Heart left ventricle (tissue), 16 donors: ENCODE measurements around the gene ERF. TPM values are rescaled to one million over a fixed set of nuclear protein-coding genes. Genes with fewer than 3 reads are reported as not detected.

Experiments
- ATAC-seq, 4 donors: fragments of 200-7000 bp; cut with Tn5 transposase; one replicate each; pipeline ENCODE4 v1.9.1; 2020 to 2022; ENCODE audit warnings: moderate library complexity in 4 of 4, mild to moderate bottlenecking in 3 of 4, moderate number of reproducible peaks in 1 of 4
- DNase-seq, 5 donors: peaks; one replicate each; pipeline ENCODE4 v3.0.0-alpha.2; 2020
- H3K27ac ChIP-seq, 12 donors: fragments of 200-600 bp; sonication (generic) in 4 of 12; one replicate each; pipeline versions ENCODE4 v1.5.0 to v1.8.0; 2016 to 2022; ENCODE audit warnings: mild to moderate bottlenecking in 2 of 12
- H3K27me3 ChIP-seq, 9 donors: fragments of 200-600 bp; sonication (generic) in 2 of 9; one replicate each; pipeline versions ENCODE4 v1.5.1 to v1.8.0; 2016 to 2022; ENCODE audit warnings: mild to moderate bottlenecking in 3 of 9
- H3K36me3 ChIP-seq, 9 donors: fragments of 200-600 bp; sonication (generic) in 2 of 9; one replicate each; pipeline versions ENCODE4 v1.5.0 to v1.8.0; 2018 to 2022; ENCODE audit warnings: mild to moderate bottlenecking in 2 of 9
- H3K4me1 ChIP-seq, 12 donors: fragments of 200-600 bp; sonication (generic) in 4 of 12; one replicate each; pipeline versions ENCODE4 v1.5.0 to v1.8.0; 2016 to 2022; ENCODE audit warnings: mild to moderate bottlenecking in 3 of 12
- H3K4me3 ChIP-seq, 12 donors: fragments of 200-600 bp; sonication (generic) in 4 of 12; one replicate each; pipeline versions ENCODE4 v1.5.0 to v1.8.0; 2017 to 2022; ENCODE audit warnings: mild to moderate bottlenecking in 9 of 12, moderate library complexity in 4 of 12
- H3K9me3 ChIP-seq, 12 donors: fragments of 200-600 bp; sonication (generic) in 4 of 12; one replicate each; pipeline versions ENCODE4 v1.5.0 to v1.8.0; 2016 to 2022; ENCODE audit warnings: mild to moderate bottlenecking in 1 of 12
- POLR2A ChIP-seq, 2 donors: fragments of 450-650 bp; IDR thresholded peaks; one replicate each; pipeline ENCODE4 v1.6.1; 2017; ENCODE audit warnings: antibody characterized with exemption in 2 of 2, mild to moderate bottlenecking in 2 of 2, moderate library complexity in 2 of 2
- WGBS, 4 donors: extraction: QIAGEN DNeasy Blood & Tissue Kit in 2 of 4; methylation state at CpG; one replicate each; pipeline versions ENCODE4 v1.1.5 to v1.1.7; 2013 to 2018; 5-methylcytosine and 5-hydroxymethylcytosine counted together
- intact Hi-C, 10 donors: fragments of 100-400 bp; cut with DNase I; formaldehyde crosslinking; loops; one replicate each; pipeline versions ENCODE4 v1.11.1 to v1.14.2; 2022
- polyA plus RNA-seq, 2 donors: library from polyadenylated mRNA; stranded (reverse); fragments of 200-250 nt; gene quantifications; one replicate each; pipeline ENCODE4 v1.2.3, GENCODE V29; 2013
- total RNA-seq, 9 donors: library from RNA; depleted of rRNA in 2 of 9; stranded (reverse); fragments of >200 nt in 2 of 9; fragmentation: NEBNext Ultra II Directional in 3 of 9; extraction: Animal tissue kit (Norgen Biotek cat#: 25700) in 3 of 9; gene quantifications; one replicate each; pipeline versions ENCODE4 v1.1.0 to v1.2.4, GENCODE V29; 2016 to 2023
- TF ChIP-seq, protein P1 (sequence below), 12 donors: fragments of 200-600 bp; sonication (generic) in 4 of 12; IDR thresholded peaks; one replicate each; pipeline versions ENCODE4 v1.5.0 to v1.8.0; 2018 to 2022; ENCODE audit warnings: antibody characterized with exemption in 12 of 12, mild to moderate bottlenecking in 5 of 12
- donor health status: ischemic (EF 13 %, LVEDD 7.1; RV severe dilation, severe dysfunction).
- donor health status: healthy with polysubstance abuse.
- donor health status: DM: no; HTN: yes; CAD: no.
- donor health status: DM: no; HTN: no; CAD: no.
- donor health status: ischemic (EF 25% LVEDD 6.9; RV normal size, moderate dysfunction).
- donor health status: ischemic (EF 25% LVEDD 5.7; RV mildly dilated, moderate dysfunction).
- donor health status: healthy.
- donor health status: DM: yes; HTN: yes; CAD: no.
- donor health status: ischemic (EF 35%, LVEDD 5.7; RV mildly dilated, moderate dysfunction).
- donor health status: nonischemic (EF 11% LVEDD 7.7; RV severe dilation, severe dysfunction).
- donor health status: DM: yes; HTN: yes; CAD: no.
- donor health status: PGD.
- donor health status: ischemic (EF 29% LVEDD 5.4; RV normal size, mild dysfunction).
- donor health status: nonischemic (EF 23%, LVEDD 6.1; RV moderate dilation, normal function).

The ERF gene
- total and polyA plus RNA-seq, 11 donors: 26.1 to 49.7 (median 35.5) TPM

DNA sequence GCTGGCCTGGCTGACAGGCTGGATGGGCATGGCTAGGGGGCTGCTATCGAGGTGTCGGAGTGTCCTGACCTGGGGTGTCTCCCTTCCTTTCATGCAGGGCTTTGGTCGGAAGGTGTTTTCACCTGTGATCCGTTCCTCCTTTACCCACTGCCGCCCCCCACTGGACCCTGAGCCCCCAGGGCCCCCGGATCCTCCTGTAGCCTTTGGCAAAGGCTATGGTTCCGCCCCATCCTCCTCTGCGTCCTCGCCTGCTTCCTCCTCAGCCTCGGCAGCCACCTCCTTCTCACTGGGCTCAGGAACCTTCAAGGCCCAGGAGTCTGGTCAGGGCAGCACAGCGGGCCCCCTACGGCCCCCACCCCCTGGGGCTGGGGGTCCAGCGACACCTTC is 35.2 kb upstream of the ERF start:
- TF ChIP-seq POLR2A (IDR thresholded peaks at IDR 0.05): no peak
- TF ChIP-seq, protein P1, sequence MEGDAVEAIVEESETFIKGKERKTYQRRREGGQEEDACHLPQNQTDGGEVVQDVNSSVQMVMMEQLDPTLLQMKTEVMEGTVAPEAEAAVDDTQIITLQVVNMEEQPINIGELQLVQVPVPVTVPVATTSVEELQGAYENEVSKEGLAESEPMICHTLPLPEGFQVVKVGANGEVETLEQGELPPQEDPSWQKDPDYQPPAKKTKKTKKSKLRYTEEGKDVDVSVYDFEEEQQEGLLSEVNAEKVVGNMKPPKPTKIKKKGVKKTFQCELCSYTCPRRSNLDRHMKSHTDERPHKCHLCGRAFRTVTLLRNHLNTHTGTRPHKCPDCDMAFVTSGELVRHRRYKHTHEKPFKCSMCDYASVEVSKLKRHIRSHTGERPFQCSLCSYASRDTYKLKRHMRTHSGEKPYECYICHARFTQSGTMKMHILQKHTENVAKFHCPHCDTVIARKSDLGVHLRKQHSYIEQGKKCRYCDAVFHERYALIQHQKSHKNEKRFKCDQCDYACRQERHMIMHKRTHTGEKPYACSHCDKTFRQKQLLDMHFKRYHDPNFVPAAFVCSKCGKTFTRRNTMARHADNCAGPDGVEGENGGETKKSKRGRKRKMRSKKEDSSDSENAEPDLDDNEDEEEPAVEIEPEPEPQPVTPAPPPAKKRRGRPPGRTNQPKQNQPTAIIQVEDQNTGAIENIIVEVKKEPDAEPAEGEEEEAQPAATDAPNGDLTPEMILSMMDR (IDR thresholded peaks at IDR 0.05): no peak
- H3K27me3 ChIP-seq: no peaks in the 10 kb centered on the region
- H3K27ac ChIP-seq: no peak overlapping the region
- H3K9me3 ChIP-seq: no peaks in the 10 kb centered on the region
- intact Hi-C loops: loop anchor here in 2 of 10 donors (5.0 to 10.0 kb wide), 2 partner anchors 43 to 155 kb away; partner anchors contain the start of gene POU2F2 (in 1 of the 2)
- no peak overlapping the region for H3K4me3 ChIP-seq
- ATAC-seq: no peak
- DNase-seq: no peak
- peaks cover 0 to 85% (median 80%) of the 10 kb centered on the region in 9 donors for H3K36me3 ChIP-seq
- 76 to 85% (median 83%) methylated on average over 11 to 13 of the region's 13 CpGs for WGBS, 4 donors
- peaks cover 5 to 21% (median 19%) of the 10 kb centered on the region in 12 donors for H3K4me1 ChIP-seq

DNA sequence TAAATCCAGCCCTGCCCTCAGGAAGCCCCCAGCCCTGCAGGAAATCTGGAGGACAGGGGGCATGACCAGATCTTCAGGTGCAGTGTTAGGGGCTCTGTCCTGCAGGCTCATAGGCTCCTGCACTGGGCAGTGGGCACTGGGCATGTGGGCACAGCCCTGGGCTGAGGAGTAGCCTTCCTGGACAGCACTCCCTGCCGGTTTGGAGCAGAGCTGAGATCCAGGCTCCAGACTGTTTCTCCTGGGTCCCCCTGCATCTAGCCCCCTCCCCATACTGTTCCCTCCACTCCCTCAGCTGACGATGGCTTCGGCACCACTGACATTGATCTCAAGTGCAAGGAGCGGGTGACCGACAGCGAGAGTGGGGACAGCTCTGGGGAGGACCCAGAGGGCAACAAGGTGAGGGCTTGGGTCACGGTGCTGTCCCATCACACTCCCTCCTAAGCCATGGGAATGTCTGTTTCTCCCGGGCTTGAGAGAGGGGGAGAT is 34.7 kb upstream of the ERF start:
- Histone ChIP-seq H3K27me3 (no peaks in the 10 kb centered on the region), H3K9me3 (no peaks in the 10 kb centered on the region), H3K4me3 (no peak overlapping the region), H3K4me1 (peaks cover 8 to 26% (median 24%) of the 10 kb centered on the region in 12 donors), H3K36me3 (peaks cover 0 to 80% (median 77%) of the 10 kb centered on the region in 9 donors), H3K27ac (no peak overlapping the region)
- no peak for ATAC-seq
- 81 to 86% (median 85%) methylated on average over 7 to 8 of the region's 8 CpGs for WGBS, 4 donors
- TF ChIP-seq, protein P1 (IDR thresholded peaks at IDR 0.05): no peak
- TF ChIP-seq POLR2A (IDR thresholded peaks at IDR 0.05): no peak
- no peak for DNase-seq
- intact Hi-C loops: loop anchor here in 4 of 10 donors (5.0 to 10.0 kb wide), 3 partner anchors 33 to 155 kb away; partner anchors contain the start of gene POU2F2 (in 1 of the 4)

DNA sequence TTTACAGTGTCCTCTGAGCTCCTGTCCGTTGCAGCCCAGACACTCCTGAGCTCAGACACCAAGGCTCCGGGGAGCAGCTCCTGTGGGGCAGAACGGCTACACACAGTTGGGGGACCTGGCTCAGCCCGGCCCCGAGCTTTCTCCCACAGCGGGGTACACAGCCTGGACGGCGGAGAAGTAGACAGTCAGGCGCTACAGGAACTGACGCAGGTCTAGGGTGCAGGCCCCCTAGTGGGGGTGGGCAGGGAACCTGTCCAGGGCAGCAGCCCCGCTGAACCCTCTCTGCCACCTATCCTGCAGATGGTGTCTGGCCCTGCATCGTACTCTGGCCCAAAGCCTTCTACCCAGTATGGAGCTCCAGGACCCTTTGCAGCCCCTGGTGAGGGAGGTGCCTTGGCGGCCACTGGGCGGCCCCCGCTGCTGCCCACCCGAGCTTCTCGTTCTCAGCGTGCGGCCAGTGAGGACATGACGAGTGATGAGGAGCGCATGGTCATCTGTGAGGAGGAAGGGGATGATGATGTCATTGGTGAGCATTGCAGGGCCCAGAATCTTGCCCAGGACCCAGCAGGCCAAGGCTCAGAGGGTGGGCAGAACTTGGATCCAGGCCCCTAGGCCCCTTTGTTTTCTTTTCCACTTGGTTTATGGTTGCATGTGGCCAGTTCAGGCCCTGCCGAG is 34.1 kb upstream of the ERF start:
- DNase-seq: no peak
- H3K36me3 ChIP-seq: peaks cover 0 to 74% (median 71%) of the 10 kb centered on the region in 9 donors
- WGBS, 4 donors: 85 to 90% (median 88%) methylated on average over 7 to 22 of the region's 22 CpGs
- no peak for ATAC-seq
- H3K4me1 ChIP-seq: peaks cover 8 to 27% (median 25%) of the 10 kb centered on the region in 12 donors
- H3K9me3 ChIP-seq: no peaks in the 10 kb centered on the region
- no peaks in the 10 kb centered on the region for H3K27me3 ChIP-seq
- no peak overlapping the region for H3K4me3 ChIP-seq
- TF ChIP-seq, protein P1 (IDR thresholded peaks at IDR 0.05): no peak
- no peak for TF ChIP-seq POLR2A (IDR thresholded peaks at IDR 0.05)
- intact Hi-C loops: loop anchor here in 2 of 10 donors (5.0 kb wide), 2 partner anchors 33 to 42 kb away; no protein-coding TSS in a partner anchor
- no peak overlapping the region for H3K27ac ChIP-seq

DNA sequence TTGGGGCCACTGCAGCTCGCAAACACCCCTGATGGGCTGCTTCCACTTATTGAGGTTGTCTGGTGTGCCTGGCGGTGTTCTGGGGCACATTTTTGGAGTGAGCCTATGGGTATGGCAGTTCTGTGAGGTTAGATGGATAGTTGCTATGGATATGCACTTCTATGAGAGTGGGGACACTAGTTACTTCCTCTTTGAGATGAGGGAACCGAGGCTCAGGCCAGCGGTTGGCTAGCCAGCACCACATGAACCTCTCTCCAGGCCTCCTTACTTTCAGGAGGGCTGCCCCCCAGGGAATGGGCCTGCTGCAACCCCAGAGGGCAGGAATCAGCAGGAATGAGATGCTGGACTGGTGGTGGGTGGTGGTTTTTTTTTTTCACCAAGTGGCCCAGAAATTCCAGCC is 33.5 kb upstream of the ERF start:
- ATAC-seq: no peak
- intact Hi-C loops: loop anchor here in 2 of 10 donors (5.0 kb wide), 2 partner anchors 34 to 41 kb away; no protein-coding TSS in a partner anchor
- DNase-seq: no peak

More for the DNA sequence above, 33.5 kb upstream of the ERF start:
- 88 to 98% (median 91%) methylated on average over 4 of the region's 4 CpGs for WGBS, 4 donors
- Histone ChIP-seq H3K27ac (no peak overlapping the region), H3K36me3 (peaks cover 0 to 67% (median 65%) of the 10 kb centered on the region in 9 donors), H3K27me3 (no peaks in the 10 kb centered on the region), H3K4me3 (no peak overlapping the region), H3K4me1 (peaks cover 8 to 29% (median 26%) of the 10 kb centered on the region in 12 donors), H3K9me3 (no peaks in the 10 kb centered on the region)
- no peak for TF ChIP-seq POLR2A (IDR thresholded peaks at IDR 0.05)
- TF ChIP-seq, protein P1 (IDR thresholded peaks at IDR 0.05): no peak
